GM21723 (cell line): ENCODE data around the gene BCL2L1.
A peak's percentile ranks its signal among the peaks of the same experiment; 100 is the strongest.
"Not testable (repeated sequence)": the region's sequence is repeated elsewhere in the genome, so short reads cannot be mapped to it uniquely, and the experiment has no call there.

ENCODE experiments used
- ATAC-seq: cut with Tn5 transposase; IDR thresholded peaks from one replicate; pipeline ENCODE4 v1.9.1; 2021; ENCODE audit warnings: mild to moderate bottlenecking, moderate library complexity; ENCODE audit not compliant: unreplicated experiment

The BCL2L1 gene

DNA sequence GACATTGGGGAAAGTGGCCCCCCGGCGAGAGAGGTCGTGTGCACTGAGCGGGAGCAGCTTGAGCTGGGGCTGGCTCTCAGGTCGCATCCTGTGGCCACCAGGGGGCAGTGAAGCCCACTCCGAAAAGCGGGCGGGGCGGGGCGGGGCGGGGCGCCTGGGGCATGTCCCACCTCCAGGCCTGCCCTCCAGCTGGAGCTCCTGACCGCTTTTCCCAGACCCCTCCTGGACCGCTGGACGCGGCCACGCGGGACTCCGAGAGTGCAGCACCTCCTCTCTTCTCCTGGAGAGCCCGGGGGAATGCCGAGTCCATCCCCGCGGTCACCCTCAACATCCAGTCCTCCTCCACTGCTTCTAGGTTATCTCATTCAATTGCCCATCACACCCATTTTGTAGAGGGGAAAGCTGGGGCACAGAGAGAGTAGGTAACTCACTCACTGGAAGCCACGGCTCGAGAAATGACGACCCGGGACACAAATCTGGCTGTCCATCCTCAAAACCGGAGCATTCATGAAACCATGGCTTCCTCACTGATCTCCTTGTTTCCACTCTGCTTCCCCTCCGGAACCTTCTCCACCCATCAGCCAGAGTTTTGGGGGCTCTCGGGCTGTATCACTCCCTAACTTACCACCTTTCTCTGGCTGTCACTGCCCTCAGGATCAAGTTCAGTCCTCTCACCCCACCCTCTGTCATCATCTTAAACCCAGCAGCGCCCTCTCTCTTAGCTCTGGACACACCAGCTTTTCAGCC lies 60.9 kb downstream of the BCL2L1 start:
- peak; percentile 75 for ATAC-seq

DNA sequence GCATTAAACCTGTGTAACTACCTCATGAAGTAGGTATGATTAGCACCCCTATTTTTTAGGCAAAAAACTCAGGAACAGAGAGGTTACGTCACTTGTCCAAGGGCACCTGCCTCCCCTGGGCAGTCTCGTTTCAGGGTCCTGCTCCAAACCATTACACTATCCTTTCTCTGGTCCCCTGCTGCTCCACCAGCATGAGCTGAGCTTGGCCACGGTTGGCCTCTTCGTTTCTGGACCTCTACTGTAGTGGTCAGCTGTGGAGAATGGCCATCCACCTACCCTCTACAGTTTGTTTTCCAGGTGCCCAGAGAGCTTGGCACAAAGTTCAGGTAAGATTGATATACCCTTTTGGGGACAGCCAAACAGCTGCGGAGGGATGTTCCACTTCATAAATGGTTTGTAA lies 68.1 kb downstream of the BCL2L1 start:
- ATAC-seq = no peak

DNA sequence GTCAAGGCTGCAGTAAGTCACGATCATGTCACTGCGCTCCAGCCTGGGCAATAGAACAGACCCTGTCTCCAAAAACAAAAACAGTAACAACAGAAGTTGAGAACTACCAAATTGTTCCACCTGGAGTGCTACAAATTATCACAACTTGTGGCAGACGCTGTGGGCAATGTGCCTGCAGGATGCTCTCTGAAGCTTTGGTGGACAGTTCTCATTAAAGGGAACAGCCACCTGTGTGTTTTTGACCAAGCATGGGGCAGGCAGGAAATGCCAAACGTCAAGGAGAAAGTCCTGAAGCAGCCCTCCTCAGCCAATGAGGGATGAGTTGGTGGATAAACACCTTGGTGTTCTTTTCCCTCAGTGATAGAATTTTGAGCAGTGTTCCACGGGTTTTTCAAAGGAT lies 69.1 kb downstream of the BCL2L1 start:
- ATAC-seq = no peak

- no peak for ATAC-seq
These were observed 69.7 kb downstream of the BCL2L1 start for GRCh38 chr20:31652917-31653396.

- not testable (repeated sequence) for ATAC-seq
These were observed 74.6 kb downstream of the BCL2L1 start for GRCh38 chr20:31648104-31648503.

DNA sequence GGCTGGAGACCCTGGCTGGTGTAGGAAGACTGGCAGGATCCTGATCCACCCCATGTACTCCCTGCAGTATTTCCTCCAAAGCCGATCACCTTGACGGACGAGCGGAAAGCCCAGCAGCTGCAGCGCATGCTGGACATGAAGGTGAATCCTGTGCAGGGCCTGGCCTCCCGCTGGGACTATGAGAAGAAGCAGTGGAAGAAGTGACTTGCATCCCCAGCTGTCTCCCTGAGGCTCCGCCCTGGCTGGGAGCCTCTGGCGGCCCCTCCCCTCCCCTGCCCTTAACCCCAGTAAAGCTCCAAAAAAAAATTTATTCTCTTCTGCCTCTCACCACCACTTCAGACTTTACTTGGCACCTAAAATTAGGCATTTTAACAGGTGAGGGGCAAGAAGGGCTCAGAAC lies 78.0 kb downstream of the BCL2L1 start:
- ATAC-seq = no peak

GRCh38 chr20:31643522-31643921 lies 79.1 kb downstream of the BCL2L1 start:
- ATAC-seq = no peak

- no peak for ATAC-seq
These were observed 79.8 kb downstream of the BCL2L1 start for GRCh38 chr20:31642837-31643236.

GRCh38 chr20:31641391-31641790 lies 81.3 kb downstream of the BCL2L1 start:
- no peak for ATAC-seq

DNA sequence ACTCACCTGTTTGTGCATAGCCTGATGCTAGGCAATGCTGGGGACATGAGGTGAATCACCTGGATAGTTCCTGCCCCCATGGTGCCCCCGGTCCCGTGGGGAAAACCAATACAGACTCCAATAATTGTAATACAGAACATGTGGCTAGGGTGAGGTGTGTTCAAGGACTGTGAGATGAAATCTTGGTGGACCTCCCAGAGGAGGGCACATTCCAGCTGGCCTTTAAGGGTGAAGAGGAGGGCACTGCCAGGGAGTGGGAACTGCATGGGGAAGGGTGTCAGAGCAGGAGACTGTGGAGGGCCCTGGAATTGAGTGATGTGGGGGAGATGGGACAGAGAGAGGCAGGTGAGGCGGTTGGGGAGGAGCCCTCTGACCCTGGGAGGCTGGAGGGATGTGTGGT lies 82.4 kb downstream of the BCL2L1 start:
- no peak for ATAC-seq

GRCh38 chr20:31638816-31639215 lies 83.9 kb downstream of the BCL2L1 start:
- no peak for ATAC-seq

DNA sequence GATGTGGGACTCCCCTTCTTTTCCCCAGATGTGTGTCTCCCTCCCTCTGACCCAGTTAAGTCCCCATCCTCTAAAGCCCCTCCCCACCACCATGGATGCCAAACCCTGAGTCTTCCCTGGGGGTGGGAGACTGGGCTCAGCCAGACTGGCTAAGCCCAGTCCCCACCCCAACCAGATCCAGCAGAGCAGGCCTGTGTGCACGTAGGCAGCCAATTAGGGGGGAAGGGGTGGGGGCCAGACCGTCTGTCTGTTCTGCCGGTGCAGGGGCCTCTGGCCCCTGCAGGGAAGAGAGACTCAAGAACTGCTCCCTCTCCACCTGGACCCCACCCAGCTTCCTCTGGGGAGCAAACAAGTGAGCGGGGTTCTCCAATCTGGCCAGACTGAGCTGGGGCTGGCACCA lies 84.4 kb downstream of the BCL2L1 start:
- ATAC-seq = no peak

GRCh38 chr20:31637660-31638059 lies 85.0 kb downstream of the BCL2L1 start, which contains the start of gene COX4I2:
TSS of gene COX4I2 (plus strand) at chr20:31637912. CDS start at chr20:31639018, 1,106 bp downstream.
- ATAC-seq = no peak

GRCh38 chr20:31633339-31633914 lies 89.2 kb downstream of the BCL2L1 start:
- ATAC-seq = no peak

DNA sequence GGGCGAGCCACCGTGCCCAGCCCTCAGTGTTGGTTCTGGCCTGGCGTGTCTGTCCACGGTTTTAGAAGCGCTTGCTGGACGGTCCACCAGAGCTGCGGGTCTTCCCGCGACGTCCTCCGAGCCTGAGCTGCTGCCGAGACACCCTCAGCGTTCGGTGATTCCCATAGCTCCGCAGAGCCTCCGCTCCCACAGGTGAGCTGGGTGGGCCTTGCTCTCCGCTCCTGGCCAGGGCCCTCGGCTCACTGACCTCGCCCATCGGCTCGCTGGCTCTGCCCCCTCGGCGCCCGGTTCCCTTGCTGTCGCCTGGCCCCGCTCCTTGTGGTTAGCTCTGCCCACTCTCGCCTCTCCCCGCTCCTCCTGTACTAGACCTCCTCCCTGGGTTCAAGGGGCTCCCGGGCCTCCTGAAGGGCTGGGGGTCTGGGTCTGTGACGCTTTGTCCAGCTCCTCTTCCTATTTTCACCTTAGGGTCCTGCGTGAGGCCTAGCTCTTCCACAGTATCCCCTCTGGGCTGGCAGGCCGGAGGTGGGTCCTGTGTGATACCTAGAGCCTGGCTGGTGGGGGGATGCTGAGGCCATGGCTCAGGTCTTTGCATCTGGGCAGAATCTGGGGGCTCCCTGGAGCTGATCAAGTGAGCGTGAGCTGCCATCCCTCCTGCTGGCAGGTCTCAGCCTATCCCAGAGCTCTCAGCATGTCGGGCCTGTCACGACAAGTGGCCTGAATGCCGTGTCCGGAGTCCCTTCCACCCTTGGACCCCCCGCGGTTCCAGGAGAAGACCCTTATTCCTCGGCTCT lies 89.9 kb downstream of the BCL2L1 start:
- no peak for ATAC-seq

GRCh38 chr20:31630187-31630790 lies 92.4 kb downstream of the BCL2L1 start:
- ATAC-seq = no peak

GRCh38 chr20:31628057-31628456 lies 94.6 kb downstream of the BCL2L1 start:
- ATAC-seq = not testable (repeated sequence)

GRCh38 chr20:31626534-31626933 lies 96.1 kb downstream of the BCL2L1 start:
- not testable (repeated sequence) for ATAC-seq

GRCh38 chr20:31623123-31623505 lies 99.6 kb downstream of the BCL2L1 start:
- not testable (repeated sequence) for ATAC-seq

DNA sequence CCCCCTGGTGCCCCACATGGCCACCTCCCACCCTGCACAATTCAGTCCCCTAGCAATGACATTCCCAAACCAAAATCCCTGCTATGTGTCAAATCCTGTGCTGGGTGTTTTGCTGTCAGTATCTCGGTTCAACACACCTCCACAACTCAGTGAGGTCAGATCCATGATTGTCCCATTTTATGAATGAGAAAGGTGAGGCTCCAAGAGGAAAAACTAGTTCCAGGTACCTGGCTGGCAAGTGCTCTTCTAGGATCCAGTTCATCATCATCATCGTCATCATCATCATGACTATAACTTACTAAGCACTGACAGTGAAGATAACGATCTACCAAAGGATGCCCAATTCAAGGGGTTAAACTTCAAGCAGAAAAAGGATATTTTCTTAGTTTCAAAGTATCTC lies 102.4 kb downstream of the BCL2L1 start:
- ATAC-seq = no peak

GRCh38 chr20:31617432-31618104 lies 105.1 kb downstream of the BCL2L1 start:
- ATAC-seq = no peak
